NCI-H526 treated with DMSO at 0.1 percent for 48 hours (cell line): ENCODE results near the gene B3GALT6.
"Not testable (repeated sequence)": the region's sequence is repeated elsewhere in the genome, so short reads cannot be mapped to it uniquely, and the experiment has no call there.

Experiments used
- DNase-seq: peaks from one replicate; lab custom pipeline; 2025; lab: John Stamatoyannopoulos, UW

B3GALT6 gene

DNA sequence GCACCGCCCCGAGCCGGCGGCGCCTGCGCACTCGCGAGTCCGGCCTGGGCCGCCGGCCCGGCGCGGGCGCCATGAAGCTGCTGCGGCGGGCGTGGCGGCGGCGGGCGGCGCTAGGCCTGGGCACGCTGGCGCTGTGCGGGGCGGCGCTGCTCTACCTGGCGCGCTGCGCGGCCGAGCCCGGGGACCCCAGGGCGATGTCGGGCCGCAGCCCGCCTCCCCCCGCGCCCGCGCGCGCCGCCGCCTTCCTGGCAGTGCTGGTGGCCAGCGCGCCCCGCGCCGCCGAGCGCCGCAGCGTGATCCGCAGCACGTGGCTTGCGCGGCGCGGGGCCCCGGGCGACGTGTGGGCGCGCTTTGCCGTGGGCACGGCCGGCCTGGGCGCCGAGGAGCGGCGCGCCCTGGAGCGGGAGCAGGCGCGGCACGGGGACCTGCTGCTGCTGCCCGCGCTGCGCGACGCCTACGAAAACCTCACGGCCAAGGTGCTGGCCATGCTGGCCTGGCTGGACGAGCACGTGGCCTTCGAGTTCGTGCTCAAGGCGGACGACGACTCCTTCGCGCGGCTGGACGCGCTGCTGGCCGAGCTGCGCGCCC is at the start of gene B3GALT6:
TSS of gene B3GALT6 (plus strand) at position 30 of the 588 bp plus-strand sequence. CDS start at position 72, 42 bp downstream.
- DNase-seq = no peak

DNA sequence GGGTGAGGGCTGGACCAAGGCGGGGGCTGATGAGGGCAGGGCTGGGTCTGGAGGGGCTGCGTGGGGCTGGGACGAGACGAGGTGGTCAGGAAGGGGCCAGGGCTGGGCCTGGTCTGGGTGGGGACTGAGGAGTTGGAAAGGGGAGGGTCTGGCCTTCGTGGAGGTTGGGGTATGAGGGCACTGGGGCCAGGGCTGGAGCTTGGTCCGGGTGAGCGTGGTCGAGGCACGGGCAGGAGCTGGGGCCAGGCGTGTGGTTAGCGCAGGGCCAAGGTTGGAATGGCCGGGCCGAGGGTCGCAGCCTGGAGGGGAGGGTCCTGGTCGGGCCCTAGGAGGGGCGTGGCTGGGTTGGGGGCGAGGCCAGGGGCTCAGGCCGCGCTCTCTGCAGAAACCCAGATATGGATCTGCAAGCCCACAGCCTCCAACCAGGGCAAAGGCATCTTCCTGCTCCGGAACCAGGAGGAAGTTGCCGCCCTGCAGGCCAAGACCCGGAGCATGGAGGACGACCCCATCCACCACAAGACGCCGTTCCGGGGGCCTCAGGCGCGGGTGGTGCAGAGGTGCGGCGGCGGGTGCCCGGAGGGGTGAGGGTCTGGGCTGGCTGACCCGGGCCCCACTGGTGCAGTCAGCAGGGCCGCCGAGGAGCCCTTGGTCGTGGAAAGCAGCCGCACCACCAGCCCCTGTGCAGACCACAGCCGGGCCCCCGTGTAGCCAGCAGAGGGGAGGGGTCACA is 49.4 kb upstream of the B3GALT6 start:
- no peak for DNase-seq

DNA sequence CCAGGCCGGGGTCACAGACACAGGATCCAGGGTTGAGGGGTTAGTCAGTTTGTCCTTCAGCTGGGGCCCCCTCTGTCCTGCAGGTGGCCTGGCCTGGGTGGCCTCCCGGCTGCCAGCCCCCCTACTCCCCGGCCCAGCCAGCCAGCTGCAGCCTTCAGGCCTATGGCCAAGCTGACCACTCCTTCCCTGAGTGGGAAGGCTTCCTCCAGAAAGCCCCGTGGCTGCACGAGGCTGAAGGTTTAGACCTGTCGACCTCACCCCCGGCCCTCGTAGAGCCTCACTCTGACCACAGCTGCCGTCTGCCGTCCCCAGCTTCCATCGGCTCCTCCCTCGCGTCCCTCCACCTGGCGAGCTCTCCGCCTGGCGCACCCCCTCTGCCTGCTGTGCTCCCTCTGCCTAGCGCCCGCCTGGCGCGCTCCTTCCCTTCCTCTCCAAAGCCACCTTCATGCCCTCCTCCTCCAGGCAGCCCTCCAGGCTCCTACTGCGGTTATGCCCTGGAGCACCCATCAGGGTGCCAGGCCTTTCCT is 48.8 kb upstream of the B3GALT6 start:
- DNase-seq = no peak

DNA sequence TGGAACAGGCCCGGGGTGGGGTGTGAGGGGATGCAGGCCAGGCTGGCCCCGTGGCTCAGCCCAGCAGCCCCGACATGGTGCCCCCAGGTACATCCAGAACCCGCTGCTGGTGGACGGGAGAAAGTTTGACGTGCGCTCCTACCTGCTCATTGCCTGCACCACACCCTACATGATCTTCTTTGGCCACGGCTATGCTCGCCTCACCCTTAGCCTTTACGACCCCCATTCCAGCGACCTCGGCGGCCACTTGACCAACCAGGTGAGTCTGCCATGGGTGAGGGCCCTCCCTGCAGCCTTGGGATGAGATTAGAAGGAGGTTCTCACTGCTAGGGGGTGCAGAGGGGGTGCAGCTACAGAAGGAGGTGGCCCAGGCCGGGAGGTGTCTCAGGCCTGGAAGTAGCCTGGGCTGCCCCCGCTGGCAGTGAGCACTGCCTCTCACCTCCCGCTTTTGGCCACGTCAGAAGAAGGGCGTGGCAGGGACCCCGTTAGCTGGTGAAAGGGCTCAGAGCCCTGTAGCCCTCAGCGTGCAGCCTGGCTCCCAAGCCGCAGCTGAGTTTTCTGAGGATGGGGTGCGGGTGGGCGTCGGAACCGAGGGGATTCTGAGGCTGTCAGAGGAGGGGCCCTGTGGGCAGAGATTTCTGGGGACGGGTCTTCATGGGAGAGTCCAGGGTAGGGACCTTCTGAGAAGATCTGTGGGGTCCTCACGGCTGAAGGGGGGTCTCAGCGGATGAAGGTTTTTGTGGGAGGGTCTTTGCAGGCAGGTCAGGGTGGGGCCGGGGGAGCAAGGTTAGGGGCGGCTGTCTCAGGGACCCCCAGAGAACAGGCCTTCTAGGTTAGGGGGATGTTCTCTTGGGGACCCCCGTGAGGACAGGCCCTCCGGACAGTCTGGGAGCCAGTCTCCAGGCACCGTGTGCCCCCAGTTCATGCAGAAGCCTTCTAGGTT is 47.9 kb upstream of the B3GALT6 start:
- no peak for DNase-seq

DNA sequence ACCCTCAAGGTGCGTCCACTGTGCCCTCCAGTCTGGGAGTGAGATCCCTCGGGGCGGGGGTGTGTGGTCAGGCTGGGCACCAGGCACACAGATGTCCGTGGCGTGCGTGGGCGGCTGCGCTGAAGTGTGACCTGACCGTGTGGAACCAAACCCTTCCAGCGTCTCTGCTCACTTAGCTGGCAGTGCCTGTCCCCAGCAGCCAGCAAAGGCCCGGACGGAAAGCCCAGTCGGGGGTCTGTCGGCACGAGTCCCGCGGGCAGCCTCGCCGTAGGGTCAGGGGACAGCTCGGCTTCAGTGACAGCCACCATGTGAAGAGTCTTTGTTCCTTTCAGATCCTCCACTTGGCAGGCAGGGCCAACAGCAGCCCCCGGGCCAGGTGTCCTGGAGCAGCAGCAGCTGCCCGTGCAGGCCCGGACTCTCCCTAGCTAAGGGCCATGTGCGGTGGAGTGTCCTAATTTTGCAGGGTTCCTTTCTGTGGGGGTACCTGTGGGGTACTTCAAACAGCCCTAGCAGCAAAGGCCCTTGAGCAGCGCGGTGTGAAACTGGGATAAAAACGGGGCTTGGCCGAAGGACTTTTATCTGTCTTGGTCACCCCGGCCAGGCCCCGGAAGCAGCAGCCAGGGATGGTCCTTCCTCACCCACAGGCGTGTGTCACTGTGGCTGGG is 46.8 kb upstream of the B3GALT6 start:
- DNase-seq = no peak

DNA sequence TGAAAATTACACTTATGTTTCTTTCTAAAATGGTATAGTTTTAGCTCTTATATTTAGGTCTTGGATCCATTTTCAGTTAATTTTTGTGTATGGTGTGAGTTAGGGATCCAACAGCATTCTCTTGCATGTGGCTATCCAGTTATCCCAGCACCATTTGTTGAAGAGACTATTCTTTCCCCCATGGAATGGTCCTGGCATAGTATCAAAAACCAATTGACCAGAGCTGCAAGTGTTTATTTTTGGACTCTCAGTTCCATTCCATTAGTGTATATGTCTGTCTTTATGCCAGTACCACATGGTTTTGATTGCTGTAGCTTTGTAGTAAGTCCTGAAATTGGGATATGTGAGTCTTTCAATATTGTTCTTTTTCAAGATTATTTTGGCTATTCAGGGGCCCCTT is 44.1 kb upstream of the B3GALT6 start:
- no peak for DNase-seq

DNA sequence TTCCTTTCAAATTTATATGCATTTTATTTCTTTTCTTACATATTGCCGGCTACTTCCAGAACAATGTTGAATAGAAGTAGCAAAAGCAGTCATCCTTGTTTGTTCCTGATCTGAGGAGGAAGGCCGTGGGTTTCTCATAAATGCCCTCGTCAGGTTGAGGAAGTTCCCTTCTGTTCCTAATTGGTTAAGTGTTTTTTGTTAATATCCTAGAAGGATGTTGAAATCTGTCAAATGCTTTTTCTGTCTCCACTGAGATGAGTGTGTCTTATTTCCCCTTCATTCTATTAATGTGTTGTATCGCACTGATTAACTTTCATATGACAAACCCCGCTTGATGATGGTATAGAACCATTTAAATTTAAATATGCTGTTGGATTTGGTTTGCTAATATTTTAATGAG is 42.9 kb upstream of the B3GALT6 start:
- no peak for DNase-seq

DNA sequence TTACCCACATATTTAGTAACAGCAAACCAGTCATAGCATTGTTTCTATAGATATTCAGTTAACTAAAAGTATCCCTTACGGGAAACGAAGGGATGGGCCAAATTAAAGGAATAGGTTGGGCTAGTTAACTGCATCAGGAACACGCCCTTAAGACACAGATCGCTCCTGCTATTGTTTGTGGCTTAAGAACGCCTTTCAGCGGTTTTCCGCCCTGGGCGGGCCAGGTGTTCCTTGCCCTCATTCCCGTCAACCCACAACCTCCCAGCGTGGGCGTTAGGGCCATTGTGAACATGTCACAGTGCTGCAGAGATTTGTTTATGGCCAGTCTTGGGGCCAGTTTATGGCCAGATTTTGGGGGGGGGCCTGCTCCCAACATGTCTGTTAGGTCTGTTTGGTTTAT is 40.3 kb upstream of the B3GALT6 start:
- no peak for DNase-seq

DNA sequence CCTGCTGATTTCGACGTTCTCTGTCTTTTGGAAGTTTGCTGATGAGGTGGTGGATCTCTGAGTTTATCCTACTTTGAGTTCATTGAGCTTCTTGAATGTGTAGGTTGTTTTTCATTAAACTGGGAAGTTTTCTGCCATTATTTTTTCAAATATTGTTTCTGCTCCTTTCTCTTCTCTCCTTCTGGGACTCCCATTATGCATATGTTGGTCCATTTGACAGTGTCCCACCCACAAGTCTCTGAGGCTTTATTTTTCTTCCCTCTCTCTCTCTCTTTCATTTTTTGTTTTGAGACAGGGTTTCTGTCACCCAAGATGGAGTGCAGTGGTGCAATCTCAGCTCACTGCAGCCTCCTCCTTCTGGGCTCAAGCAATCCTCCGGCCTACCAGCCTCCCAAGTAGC is 37.3 kb upstream of the B3GALT6 start:
- DNase-seq = no peak

DNA sequence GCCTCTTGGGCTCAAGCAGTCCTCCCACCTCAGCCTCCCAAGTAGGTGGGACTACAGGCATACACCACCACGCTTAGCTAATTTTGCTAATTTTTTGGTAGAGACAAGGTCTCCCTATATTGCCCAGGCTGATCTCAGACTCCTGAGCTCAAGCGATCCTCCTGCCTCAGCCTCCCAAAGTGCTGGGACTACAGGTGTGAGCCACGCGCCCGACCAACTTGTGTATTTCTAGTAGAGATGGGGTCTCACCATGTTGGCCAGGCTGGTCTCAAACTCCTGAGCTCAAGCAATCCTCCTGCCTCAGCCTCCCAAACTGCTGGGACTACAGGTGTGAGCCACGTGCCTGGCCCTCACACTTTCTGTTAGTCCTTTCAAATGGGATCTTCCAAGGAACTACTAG is 36.3 kb upstream of the B3GALT6 start:
- not testable (repeated sequence) for DNase-seq

DNA sequence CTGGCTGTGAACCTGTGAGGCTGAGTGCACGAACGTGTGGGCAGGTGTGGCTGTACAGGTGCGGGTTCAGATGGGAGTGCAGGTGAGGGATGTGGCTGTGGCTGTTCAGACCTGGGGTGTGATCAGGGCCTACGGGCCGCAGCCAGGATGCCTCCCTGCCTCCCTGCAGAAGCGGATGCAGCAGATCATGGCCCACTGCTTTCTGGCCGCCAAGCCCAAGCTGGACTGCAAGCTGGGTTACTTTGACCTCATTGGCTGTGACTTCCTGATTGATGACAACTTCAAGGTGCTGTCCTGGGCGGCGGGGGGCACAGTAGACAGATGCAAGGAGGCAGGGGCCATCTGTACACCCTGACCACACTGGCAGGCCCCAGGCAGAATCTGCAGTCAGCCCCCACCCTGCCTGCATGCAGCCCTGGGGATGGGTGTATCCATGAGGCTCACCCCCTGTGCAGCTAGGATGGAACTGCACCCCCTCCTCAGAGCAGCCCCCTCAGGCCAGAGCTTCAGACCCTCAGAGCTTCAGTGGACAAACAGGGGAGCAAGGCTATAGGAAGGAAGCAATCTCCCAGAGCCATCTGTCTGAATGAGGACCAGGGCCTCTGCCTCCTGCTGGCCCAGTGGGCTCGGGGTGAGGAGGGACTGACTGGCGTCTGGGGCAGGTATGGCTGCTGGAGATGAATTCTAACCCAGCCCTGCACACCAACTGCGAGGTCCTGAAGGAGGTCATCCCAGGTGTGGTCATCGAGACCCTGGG is 35.4 kb upstream of the B3GALT6 start:
- no peak for DNase-seq

DNA sequence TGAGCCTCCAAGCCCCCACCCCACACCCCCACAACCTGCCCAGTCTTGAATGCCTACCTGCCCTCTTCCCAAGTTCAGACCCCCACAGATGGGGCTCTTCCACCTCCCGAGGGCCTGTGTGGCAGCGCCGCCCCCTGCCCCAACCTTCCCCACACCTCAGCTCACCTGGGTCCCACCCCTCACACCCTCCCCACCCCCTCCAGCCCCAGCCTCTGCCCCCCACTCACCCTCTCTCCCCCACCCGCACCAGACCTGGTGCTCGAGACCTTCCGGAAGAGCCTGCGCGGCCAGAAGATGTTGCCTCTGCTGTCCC is 34.9 kb upstream of the B3GALT6 start:
- no peak for DNase-seq

DNA sequence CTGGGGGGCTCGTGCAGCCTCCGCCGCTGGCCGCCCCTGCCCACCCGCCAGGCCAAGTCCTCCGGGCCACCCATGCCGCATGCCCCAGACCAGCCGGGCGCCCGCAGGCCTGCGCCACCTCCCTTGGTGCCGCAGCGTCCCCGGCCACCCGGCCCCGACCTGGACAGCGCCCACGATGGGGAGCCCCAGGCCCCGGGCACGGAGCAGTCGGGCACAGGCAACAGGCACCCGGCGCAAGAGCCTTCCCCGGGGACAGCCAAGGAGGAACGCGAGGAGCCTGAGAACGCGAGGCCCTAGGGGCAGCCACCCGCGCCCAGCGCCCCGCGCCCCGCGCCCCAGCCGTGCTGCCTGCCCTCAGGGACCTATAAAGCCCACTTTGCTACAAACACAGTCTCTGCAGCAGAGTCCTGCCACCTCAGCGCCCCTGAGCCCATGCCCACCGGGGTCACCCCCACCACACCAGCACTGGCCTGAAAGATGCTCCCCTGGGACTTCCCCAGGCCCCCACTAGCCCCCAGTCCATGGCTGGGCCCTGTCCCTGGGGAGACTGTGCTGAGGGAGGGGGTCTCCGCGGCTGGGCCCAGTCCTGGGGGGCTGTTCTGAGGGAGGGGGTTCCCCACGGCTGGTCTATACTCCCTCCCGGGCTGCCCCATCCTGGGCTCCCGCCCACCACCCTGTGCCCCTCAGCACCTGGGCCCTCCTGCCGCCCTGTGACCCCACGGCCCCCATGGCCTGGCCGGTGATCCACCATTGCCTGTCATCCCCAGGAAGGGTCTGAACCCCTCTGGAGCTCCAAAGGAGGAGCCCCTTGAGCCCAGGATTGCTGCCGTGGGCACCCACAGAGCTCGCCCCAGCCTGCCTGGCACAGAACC is 34.2 kb upstream of the B3GALT6 start:
- no peak for DNase-seq

DNA sequence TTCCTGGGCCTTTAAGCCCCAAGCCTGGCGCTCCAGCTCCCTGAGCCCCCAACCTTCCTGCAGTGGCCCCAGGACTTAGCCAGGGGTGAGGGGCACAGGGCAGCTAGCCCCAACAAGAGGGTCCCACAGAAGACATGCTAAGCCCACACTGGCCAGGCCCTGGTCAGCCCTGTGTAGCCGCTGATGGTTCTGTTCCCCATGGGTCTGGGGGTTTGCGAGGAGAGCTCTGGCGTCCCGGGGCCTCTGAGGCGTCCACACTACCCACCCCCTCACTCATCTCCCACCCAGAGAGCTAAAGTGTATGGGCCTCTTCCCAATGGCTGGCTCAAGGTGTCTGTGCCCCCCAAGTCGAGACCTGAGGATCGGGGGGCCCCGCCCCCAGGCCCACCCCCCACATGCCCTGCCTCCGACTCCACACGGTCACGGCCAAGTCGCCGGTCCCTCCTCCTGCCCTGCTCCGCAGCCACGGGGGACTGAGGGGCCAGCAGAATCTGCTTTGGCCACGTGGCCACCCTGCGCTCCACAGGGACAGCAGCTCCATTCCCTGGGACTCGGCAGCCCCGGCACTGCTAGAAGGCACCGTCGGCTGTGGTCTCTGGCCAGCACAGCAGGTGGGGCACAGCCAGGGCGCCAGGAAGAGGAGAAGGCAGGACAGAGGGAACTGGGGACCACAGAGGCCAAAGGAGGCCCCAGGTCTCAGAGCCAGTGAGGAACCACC is 33.5 kb upstream of the B3GALT6 start:
- DNase-seq = no peak

DNA sequence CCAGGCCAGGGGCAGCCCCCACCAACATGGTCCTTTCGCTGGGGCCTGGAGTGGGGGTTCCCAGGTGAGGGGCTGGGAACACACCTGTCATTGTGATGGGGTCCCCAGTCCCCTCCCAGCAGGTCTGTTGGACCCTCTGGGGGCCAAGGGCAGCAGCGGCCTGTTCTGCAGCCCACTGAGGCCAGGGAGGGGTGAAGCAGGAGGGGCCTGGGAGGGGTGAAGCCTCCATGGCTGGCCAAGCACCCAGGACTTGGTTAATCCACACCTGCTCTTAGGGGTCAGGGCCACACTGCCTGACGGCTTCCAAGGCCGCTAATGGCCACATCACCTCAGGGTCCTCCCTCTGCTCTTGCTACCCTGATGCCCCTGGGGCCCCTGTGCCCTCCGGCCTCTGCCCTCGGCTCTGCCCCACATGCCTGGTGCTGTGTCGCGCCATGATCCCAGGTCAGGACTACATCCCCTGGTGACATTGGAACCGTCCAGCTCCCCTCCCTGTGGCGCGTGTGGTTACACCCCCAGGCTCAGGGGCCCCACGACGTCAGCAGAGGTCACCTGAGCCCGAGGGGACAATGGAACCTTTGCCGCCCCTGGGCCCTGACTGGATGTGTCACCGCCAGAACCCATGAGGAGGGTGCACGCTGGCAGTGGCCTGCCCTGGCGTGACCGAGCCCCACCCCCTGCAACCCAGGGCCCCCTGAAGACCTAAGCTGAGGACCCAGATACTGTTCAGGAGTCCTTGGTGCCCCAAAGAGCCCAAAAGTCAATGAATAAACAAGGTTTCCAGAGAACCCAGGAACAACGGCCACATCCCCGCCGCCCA is 32.7 kb upstream of the B3GALT6 start:
- no peak for DNase-seq

DNA sequence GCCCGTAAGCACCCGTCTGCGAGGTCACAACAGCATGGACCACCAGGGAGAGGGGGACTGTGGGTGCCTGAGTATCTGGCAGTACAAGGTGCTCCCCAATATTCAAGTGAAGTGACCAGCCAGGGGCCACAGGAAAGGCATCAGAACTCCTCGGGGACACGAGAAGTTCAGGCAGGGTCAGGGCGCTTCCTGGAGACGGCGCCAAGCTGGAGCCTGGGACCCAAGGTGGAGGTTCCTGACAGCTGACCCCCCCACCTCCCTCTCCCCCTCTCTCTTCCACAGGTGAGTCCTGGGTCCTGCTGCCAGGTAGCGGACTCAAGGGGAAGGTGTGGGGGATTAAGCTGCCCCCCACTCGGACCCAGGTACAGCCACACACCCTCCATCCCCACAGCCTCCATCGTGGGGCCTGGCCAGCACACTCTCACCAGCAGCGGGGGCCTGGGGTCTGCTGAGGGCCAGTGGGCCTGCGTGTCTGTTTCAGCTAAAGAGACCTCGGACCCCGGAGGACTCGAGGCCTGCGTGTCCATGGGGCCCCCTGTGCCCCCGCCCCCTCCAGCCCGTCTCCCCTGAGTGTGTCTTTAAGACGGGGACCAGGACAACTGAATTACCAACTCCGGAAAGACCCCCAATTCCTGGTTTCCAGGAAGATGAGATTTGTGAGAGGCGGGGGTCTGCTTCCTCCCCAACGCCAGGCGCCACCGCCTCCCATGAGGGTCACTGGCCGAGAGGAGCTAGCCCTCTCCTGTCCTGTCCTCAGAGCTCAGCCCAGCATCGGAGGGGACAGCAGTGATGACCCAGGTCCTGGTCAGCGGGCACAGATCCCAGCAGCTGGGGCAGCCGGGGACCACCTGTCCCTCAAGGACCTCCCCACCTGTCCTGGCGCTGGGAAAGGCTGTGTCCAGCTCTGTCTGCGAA is 31.8 kb upstream of the B3GALT6 start:
- DNase-seq = no peak

DNA sequence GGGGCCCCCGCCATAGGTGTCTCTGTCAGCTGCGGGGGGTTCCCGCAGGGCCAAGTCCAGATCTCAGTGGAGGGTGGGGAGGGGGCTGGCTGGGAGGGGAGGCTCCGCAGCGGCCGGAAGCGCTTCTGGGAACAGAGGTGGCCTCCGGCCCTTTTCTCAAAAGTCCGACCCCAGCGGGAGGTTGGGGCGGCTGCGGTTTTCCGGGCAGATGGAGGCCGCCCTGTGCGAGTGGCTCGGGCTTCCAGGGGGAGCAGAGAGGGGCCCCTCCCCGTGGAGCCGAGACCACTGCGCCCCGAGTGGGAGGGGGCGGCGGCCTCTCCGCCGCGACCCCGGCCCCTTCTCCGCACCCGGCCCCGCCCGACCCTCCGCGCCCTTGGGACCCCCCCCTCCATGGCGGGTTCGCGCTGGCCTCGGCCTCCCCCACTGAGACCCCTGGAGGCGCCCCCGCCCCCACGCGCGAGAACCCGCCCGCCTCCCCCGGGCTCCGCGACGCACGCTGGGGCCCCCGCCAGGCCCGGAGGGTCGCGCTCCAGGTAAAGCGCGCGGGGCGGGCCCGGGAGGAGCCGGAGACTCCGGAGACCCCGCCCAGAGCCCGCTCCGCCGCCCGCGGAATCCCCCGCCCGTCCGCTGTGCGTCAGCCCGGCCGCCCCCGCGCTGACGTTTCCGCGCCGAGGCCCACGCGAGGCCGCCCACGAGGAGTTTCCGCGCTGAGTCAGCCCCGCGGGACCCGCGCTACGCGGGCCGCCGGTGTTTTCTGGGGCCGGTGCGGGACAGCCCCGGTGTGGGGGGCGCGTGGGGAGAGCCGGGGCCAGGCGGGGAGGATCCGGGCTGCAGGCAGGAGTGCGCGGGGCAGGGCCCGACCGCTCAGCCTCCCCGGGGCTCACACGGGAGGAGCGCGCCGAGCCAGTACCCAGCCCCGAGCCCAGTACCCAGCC is 30.9 kb upstream of the B3GALT6 start:
- DNase-seq = no peak
